ENCODE data around the gene MYO16. TPM values are rescaled to one million over a fixed set of nuclear protein-coding genes. Genes with fewer than 3 reads are reported as not detected.
"Not testable (repeated sequence)": the region's sequence is repeated elsewhere in the genome, so short reads cannot be mapped to it uniquely, and the experiment has no call there.

Gene MYO16
- total RNA-seq, 2 experiments from 2014 or later = not detected

DNA sequence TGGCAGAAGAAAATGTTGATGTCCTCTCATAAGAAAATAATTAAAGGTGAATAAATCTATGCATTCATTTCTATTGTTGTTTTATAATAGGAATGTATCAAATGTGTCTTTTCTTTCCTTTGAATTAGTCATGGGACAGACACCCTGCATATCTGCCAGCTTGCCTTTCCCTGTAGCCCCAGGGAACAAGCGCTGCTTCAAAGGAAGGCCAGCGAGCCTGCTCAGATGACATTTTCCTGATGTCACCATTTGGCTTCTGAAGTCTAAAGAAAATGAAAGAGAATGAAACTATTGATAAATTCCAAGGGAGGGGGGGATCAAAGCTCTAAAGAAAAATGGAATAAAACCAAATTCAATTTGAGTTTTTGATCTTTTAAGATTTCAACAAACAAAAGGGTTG is 582.2 kb downstream of the MYO16 start:
- Mint-ChIP-seq H3K9me3 (no peaks in the 10 kb centered on the region), H3K4me1 (no peaks in the 10 kb centered on the region), H3K4me3 (no peak overlapping the region), H3K36me3 (ENCODE audit: low read depth) (no peaks in the 10 kb centered on the region), H3K27ac (no peak overlapping the region), H3K27me3 (no peaks in the 10 kb centered on the region)
- no peak for DNase-seq
- ChIA-PET CTCF (no interaction called here), POLR2A (no interaction called here)

GRCh38 chr13:109212650-109213049 is 583.2 kb downstream of the MYO16 start:
- H3K4me3 Mint-ChIP-seq = no peak overlapping the region
- DNase-seq = no peak
- no peaks in the 10 kb centered on the region for H3K27me3 Mint-ChIP-seq
- no peaks in the 10 kb centered on the region for H3K9me3 Mint-ChIP-seq
- no peaks in the 10 kb centered on the region for H3K36me3 Mint-ChIP-seq (ENCODE audit: low read depth)
- POLR2A ChIA-PET = no interaction called here
- no peak overlapping the region for H3K27ac Mint-ChIP-seq
- CTCF ChIA-PET = no interaction called here
- H3K4me1 Mint-ChIP-seq = no peaks in the 10 kb centered on the region

DNA sequence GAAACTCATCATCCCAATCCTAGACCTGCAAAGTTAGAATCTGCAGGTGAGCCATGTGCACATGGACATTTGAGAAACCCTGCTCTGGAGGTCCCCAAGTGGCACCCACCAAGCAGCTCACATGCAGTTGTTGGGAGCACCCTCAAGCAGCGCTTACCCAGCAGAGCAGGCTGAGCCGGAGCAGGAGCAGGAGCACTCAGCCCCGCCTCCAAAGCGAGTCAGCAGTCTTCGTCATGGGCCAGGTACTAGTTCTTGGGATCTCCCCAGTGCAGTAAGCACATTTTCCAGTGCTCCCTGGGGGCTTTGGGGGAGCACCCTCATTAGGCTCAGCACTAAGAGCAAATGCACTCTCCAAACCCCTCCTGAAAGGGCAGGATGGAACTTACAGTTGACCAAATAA is 584.3 kb downstream of the MYO16 start:
- no peak for DNase-seq
- POLR2A ChIA-PET = no interaction called here

GRCh38 chr13:109214393-109214792 is 585.0 kb downstream of the MYO16 start:
- H3K4me3 Mint-ChIP-seq = no peak overlapping the region
- no peaks in the 10 kb centered on the region for H3K9me3 Mint-ChIP-seq
- ChIA-PET CTCF (no interaction called here), POLR2A (no interaction called here)
- no peaks in the 10 kb centered on the region for H3K27me3 Mint-ChIP-seq
- no peak for DNase-seq
- H3K36me3 Mint-ChIP-seq (ENCODE audit: low read depth) = no peaks in the 10 kb centered on the region
- no peak overlapping the region for H3K27ac Mint-ChIP-seq
- no peaks in the 10 kb centered on the region for H3K4me1 Mint-ChIP-seq

More for the DNA sequence above, 584.3 kb downstream of the MYO16 start:
- Mint-ChIP-seq H3K36me3 (ENCODE audit: low read depth) (no peaks in the 10 kb centered on the region), H3K4me1 (no peaks in the 10 kb centered on the region), H3K9me3 (no peaks in the 10 kb centered on the region), H3K27me3 (no peaks in the 10 kb centered on the region), H3K27ac (no peak overlapping the region), H3K4me3 (no peak overlapping the region)
- CTCF ChIA-PET = no interaction called here

DNA sequence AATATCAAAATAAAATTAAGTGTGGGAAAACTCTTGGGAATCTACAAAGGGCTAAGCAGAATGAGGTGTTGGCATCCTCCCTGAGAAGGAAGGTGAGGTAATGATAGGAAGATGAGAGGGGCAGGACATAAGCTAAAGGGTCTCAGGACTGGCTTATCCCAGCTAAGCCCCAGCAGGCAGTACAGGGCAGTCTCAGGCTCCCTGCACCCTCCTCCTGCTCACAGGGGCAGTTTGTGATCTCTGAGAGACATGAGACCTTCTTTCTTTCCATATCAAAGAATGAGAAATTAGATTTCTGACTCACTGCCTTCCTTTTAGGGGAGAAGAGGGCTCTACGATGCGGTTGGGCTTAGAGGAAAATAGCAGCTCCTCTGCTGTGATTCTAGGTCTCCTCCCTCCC is 586.0 kb downstream of the MYO16 start:
- H3K9me3 Mint-ChIP-seq = no peaks in the 10 kb centered on the region
- ChIA-PET CTCF (no interaction called here), POLR2A (no interaction called here)
- no peak for DNase-seq
- no peak overlapping the region for H3K4me3 Mint-ChIP-seq
- H3K4me1 Mint-ChIP-seq = no peaks in the 10 kb centered on the region
- H3K27ac Mint-ChIP-seq = no peak overlapping the region
- H3K27me3 Mint-ChIP-seq = no peaks in the 10 kb centered on the region
- no peaks in the 10 kb centered on the region for H3K36me3 Mint-ChIP-seq (ENCODE audit: low read depth)

DNA sequence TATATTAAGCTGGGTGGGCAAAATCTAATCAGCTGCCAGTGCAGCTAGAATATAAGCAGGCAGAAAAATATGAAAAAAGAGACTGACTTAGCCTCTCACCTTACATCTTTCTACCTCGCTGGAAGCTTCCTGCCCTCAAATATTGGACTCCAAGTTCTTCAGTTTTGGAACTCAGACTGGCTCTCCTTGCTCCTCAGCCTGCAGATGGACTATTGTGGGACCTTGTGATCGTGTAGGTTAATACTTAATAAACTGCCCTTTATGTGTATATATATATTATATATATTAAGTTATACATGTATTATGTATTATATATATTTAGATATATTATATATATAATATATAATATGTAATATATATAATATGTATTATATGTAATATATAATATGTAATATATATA is 588.1 kb downstream of the MYO16 start:
- H3K36me3 Mint-ChIP-seq (ENCODE audit: low read depth); DNase-seq; H3K4me3 Mint-ChIP-seq; H3K27me3 Mint-ChIP-seq; H3K9me3 Mint-ChIP-seq; CTCF ChIA-PET; POLR2A ChIA-PET; H3K4me1 Mint-ChIP-seq; H3K27ac Mint-ChIP-seq: not testable (repeated sequence)

GRCh38 chr13:109220631-109221030 is 591.2 kb downstream of the MYO16 start:
- Mint-ChIP-seq H3K4me3 (no peak overlapping the region), H3K36me3 (ENCODE audit: low read depth) (no peaks in the 10 kb centered on the region), H3K4me1 (no peaks in the 10 kb centered on the region), H3K27ac (no peak overlapping the region), H3K9me3 (no peaks in the 10 kb centered on the region), H3K27me3 (no peaks in the 10 kb centered on the region)
- ChIA-PET POLR2A (no interaction called here), CTCF (no interaction called here)
- no peak for DNase-seq

- POLR2A ChIA-PET = no interaction called here
- H3K4me1 Mint-ChIP-seq = no peaks in the 10 kb centered on the region
- H3K4me3 Mint-ChIP-seq = no peak overlapping the region
- DNase-seq = no peak
- CTCF ChIA-PET = no interaction called here
- H3K27me3 Mint-ChIP-seq = no peaks in the 10 kb centered on the region
- no peaks in the 10 kb centered on the region for H3K36me3 Mint-ChIP-seq (ENCODE audit: low read depth)
- no peaks in the 10 kb centered on the region for H3K9me3 Mint-ChIP-seq
- no peak overlapping the region for H3K27ac Mint-ChIP-seq
Measured at GRCh38 chr13:109224033-109224432, 594.6 kb downstream of the MYO16 start.

DNA sequence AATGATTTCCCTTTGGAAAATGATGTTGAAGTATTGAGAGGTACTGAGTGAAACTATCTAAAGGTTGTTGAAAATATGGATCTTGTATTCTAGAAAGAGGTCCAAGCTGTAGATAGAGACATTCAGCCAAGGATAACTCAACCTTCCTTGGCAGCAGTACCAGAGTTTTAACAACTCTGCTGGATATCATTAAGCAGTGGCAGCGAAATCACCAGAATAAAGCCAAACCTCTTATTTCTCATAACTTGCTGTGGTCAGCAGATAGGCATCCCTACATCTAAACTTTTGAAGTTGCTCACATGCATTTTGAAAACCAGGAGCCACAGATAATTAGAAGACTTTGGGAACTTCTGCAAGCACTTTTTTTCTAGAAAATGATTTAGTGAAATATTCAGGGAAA is 597.2 kb downstream of the MYO16 start:
- ChIA-PET CTCF (no interaction called here), POLR2A (no interaction called here)
- H3K9me3 Mint-ChIP-seq = peaks cover 12% of the 10 kb centered on the region

GRCh38 chr13:109227344-109227940 is 598.0 kb downstream of the MYO16 start:
- Mint-ChIP-seq H3K36me3 (ENCODE audit: low read depth) (no peaks in the 10 kb centered on the region), H3K4me1 (no peaks in the 10 kb centered on the region), H3K27me3 (no peaks in the 10 kb centered on the region), H3K4me3 (no peak overlapping the region), H3K27ac (no peak overlapping the region), H3K9me3 (peaks cover 12% of the 10 kb centered on the region)
- POLR2A ChIA-PET = no interaction called here
- no peak for DNase-seq
- CTCF ChIA-PET = no interaction called here

More for the DNA sequence above, 597.2 kb downstream of the MYO16 start:
- H3K27ac Mint-ChIP-seq = no peak overlapping the region
- H3K36me3 Mint-ChIP-seq (ENCODE audit: low read depth) = no peaks in the 10 kb centered on the region
- H3K4me3 Mint-ChIP-seq = no peak overlapping the region
- no peak for DNase-seq
- no peaks in the 10 kb centered on the region for H3K27me3 Mint-ChIP-seq
- H3K4me1 Mint-ChIP-seq = no peaks in the 10 kb centered on the region

GRCh38 chr13:109228211-109228610 is 598.8 kb downstream of the MYO16 start:
- Mint-ChIP-seq H3K27ac (no peak overlapping the region), H3K36me3 (ENCODE audit: low read depth) (no peaks in the 10 kb centered on the region), H3K9me3 (peaks cover 12% of the 10 kb centered on the region), H3K4me3 (no peak overlapping the region), H3K27me3 (no peaks in the 10 kb centered on the region), H3K4me1 (no peaks in the 10 kb centered on the region)
- ChIA-PET CTCF (no interaction called here), POLR2A (no interaction called here)
- no peak for DNase-seq

- Mint-ChIP-seq H3K4me3 (no peak overlapping the region), H3K4me1 (no peaks in the 10 kb centered on the region), H3K9me3 (peaks cover 12% of the 10 kb centered on the region), H3K27ac (no peak overlapping the region), H3K27me3 (no peaks in the 10 kb centered on the region), H3K36me3 (ENCODE audit: low read depth) (no peaks in the 10 kb centered on the region)
- CTCF ChIA-PET = no interaction called here
- POLR2A ChIA-PET = no interaction called here
- DNase-seq = no peak
Measured at GRCh38 chr13:109231888-109232287, 602.5 kb downstream of the MYO16 start.

GRCh38 chr13:109233293-109233692 is 603.9 kb downstream of the MYO16 start:
- POLR2A ChIA-PET = no interaction called here
- Mint-ChIP-seq H3K27me3 (no peaks in the 10 kb centered on the region), H3K36me3 (ENCODE audit: low read depth) (no peaks in the 10 kb centered on the region), H3K4me1 (no peaks in the 10 kb centered on the region), H3K9me3 (peaks cover 12% of the 10 kb centered on the region), H3K4me3 (no peak overlapping the region), H3K27ac (no peak overlapping the region)
- DNase-seq = no peak
- CTCF ChIA-PET = no interaction called here

- H3K4me3 Mint-ChIP-seq = no peak overlapping the region
- H3K27me3 Mint-ChIP-seq = no peaks in the 10 kb centered on the region
- H3K4me1 Mint-ChIP-seq = no peaks in the 10 kb centered on the region
- H3K9me3 Mint-ChIP-seq = no peaks in the 10 kb centered on the region
- ChIA-PET POLR2A (no interaction called here), CTCF (no interaction called here)
- no peak overlapping the region for H3K27ac Mint-ChIP-seq
- no peak for DNase-seq
- no peaks in the 10 kb centered on the region for H3K36me3 Mint-ChIP-seq (ENCODE audit: low read depth)
Measured at GRCh38 chr13:109235901-109236300, 606.5 kb downstream of the MYO16 start.

GRCh38 chr13:109241160-109241559 is 611.7 kb downstream of the MYO16 start:
- H3K9me3 Mint-ChIP-seq = no peaks in the 10 kb centered on the region
- H3K27me3 Mint-ChIP-seq = no peaks in the 10 kb centered on the region
- no peak overlapping the region for H3K27ac Mint-ChIP-seq
- no peak overlapping the region for H3K4me3 Mint-ChIP-seq
- ChIA-PET POLR2A (no interaction called here), CTCF (no interaction called here)
- no peaks in the 10 kb centered on the region for H3K36me3 Mint-ChIP-seq (ENCODE audit: low read depth)
- no peaks in the 10 kb centered on the region for H3K4me1 Mint-ChIP-seq
- DNase-seq = no peak
